Spleen (tissue), 7 donors: ENCODE data around the gene APOL4.

Experiments
- POLR2A ChIP-seq, 3 donors: fragments of 450-650 bp; IDR thresholded peaks; one replicate each; pipeline ENCODE4 v1.5.1; 2017; ENCODE audit warnings: antibody characterized with exemption in 3 of 3, mild to moderate bottlenecking in 1 of 3
- POLR2AphosphoS5 ChIP-seq, 3 donors: sonication (generic); formaldehyde crosslinking; IDR thresholded peaks; one replicate each; pipeline ENCODE4 v1.5.1; 2017; ENCODE audit warnings: antibody characterized with exemption in 3 of 3
- TF ChIP-seq, protein P1 (sequence below), 11 experiments: fragments of 200-600 bp in 7 of 11; fragments of 450-650 bp in 4 of 11; sonication (generic) in 4 of 11; IDR thresholded peaks in 8 of 11; conservative IDR thresholded peaks in 3 of 11; 1 replicate in 7 of 11; 2 replicates in 4 of 11; pipeline versions ENCODE4 v1.4.0 to v1.8.0; 2016 to 2021; ENCODE audit warnings: antibody characterized with exemption in 11 of 11, inconsistent platforms in 4 of 11, mild to moderate bottlenecking in 1 of 11
- donor health status: DM: no; HTN: no; CAD: no; lungs with moderate emphysema.
- donor health status: DM: no; HTN: no; CAD: no.
- donor health status: DM: no; HTN: no; CAD: no.

DNA sequence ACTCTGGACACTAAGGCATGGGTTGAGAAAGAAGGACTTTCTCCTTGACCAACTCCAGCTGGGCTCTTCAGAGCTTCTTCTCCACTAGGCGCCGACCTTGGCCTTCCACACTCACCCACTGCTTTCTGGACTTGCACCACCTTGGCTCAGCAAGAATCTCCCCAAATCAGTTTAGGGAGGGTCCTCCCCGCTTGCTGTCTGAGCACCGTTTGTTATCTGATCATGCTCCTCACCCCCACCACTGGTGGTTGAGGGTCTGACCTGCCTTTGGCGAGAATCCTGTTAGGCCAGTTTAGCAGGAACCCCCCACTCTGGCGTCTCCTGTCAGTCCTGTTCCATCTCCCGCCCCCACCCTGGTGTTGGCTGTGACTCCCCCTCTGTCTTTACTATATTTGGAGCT, 27.3 kb upstream of the APOL4 start:
- TF ChIP-seq, protein P1, sequence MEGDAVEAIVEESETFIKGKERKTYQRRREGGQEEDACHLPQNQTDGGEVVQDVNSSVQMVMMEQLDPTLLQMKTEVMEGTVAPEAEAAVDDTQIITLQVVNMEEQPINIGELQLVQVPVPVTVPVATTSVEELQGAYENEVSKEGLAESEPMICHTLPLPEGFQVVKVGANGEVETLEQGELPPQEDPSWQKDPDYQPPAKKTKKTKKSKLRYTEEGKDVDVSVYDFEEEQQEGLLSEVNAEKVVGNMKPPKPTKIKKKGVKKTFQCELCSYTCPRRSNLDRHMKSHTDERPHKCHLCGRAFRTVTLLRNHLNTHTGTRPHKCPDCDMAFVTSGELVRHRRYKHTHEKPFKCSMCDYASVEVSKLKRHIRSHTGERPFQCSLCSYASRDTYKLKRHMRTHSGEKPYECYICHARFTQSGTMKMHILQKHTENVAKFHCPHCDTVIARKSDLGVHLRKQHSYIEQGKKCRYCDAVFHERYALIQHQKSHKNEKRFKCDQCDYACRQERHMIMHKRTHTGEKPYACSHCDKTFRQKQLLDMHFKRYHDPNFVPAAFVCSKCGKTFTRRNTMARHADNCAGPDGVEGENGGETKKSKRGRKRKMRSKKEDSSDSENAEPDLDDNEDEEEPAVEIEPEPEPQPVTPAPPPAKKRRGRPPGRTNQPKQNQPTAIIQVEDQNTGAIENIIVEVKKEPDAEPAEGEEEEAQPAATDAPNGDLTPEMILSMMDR (IDR thresholded peaks at IDR 0.05 in 8 of 11, conservative IDR thresholded peaks at IDR 0.05 in 3 of 11), result no peak
- no peak for TF ChIP-seq POLR2A (IDR thresholded peaks at IDR 0.05)
- no peak for TF ChIP-seq POLR2AphosphoS5 (IDR thresholded peaks at IDR 0.05)
